Right lobe of liver (tissue), 6 donors: Measurements from ENCODE around the gene KCNAB1. TPM values are rescaled to one million over a fixed set of nuclear protein-coding genes. Genes with fewer than 3 reads are reported as not detected.

ENCODE experiments used
- ATAC-seq, 4 donors: fragments of 200-7000 bp; cut with Tn5 transposase; one replicate each; pipeline ENCODE4 v1.9.1; 2020; ENCODE audit warnings: mild to moderate bottlenecking in 4 of 4, moderate library complexity in 4 of 4
- DNase-seq, 3 donors: peaks; one replicate each; pipeline ENCODE4 v3.0.0-alpha.2; 2020
- H3K27ac ChIP-seq, 3 donors: fragments of 200-600 bp; one replicate each; pipeline ENCODE4 v1.8.0; 2022
- H3K27me3 ChIP-seq, 2 donors: fragments of 200-600 bp; one replicate each; pipeline ENCODE4 v1.8.0; 2022
- H3K36me3 ChIP-seq, 4 donors: fragments of 200-600 bp; sonication (generic) in 1 of 4; one replicate each; pipeline versions ENCODE4 v1.5.1 to v1.8.0; 2017 to 2022; ENCODE audit warnings: control low read depth in 1 of 4
- H3K4me1 ChIP-seq, 4 donors: fragments of 200-600 bp; sonication (generic) in 1 of 4; one replicate each; pipeline versions ENCODE4 v1.5.1 to v1.8.0; 2017 to 2022; ENCODE audit warnings: control low read depth in 1 of 4
- H3K4me3 ChIP-seq, 3 donors: fragments of 200-600 bp; one replicate each; pipeline ENCODE4 v1.8.0; 2022
- H3K9me3 ChIP-seq, 4 donors: fragments of 200-600 bp; sonication (generic) in 1 of 4; one replicate each; pipeline versions ENCODE4 v1.5.1 to v1.8.0; 2017 to 2022; ENCODE audit warnings: control low read depth in 1 of 4
- POLR2A ChIP-seq: fragments of 450-650 bp; IDR thresholded peaks from one replicate; pipeline ENCODE4 v1.6.1; 2017; ENCODE audit warnings: antibody characterized with exemption, mild to moderate bottlenecking
- WGBS: methylation state at CpG from one replicate; pipeline ENCODE4 v1.1.6; 2018; ENCODE audit warnings: low coverage, low lambda C conversion rate; ENCODE audit not compliant: insufficient coverage; ENCODE audit errors: missing lambda C conversion rate; 5-methylcytosine and 5-hydroxymethylcytosine counted together
- intact Hi-C, 2 donors: fragments of 100-400 bp; cut with DNase I; formaldehyde crosslinking; loops; one replicate each; pipeline versions ENCODE4 v1.11.2 to v1.14.1; 2022
- total RNA-seq, 6 experiments: library from RNA; depleted of rRNA in 2 of 6; stranded (reverse); fragments of >200 nt in 2 of 6; fragmentation: NEBNext Ultra II Directional in 3 of 6; extraction: Animal tissue kit (Norgen Biotek cat#: 25700) in 3 of 6; gene quantifications; one replicate each; pipeline versions ENCODE4 v1.1.0 to v1.2.4, GENCODE V29; 2016 to 2023
- TF ChIP-seq, protein P1 (sequence below), 4 donors: fragments of 200-600 bp in 3 of 4; fragments of 450-650 bp in 1 of 4; IDR thresholded peaks; one replicate each; pipeline versions ENCODE4 v1.5.1 to v1.8.0; 2016 to 2022; ENCODE audit warnings: antibody characterized with exemption in 4 of 4, mild to moderate bottlenecking in 2 of 4
- donor health status: DM: no; HTN: yes; CAD: no.
- donor health status: DM: no; HTN: no; CAD: no.
- donor health status: DM: no; HTN: no; CAD: no.
- donor health status: DM: no; HTN: yes; CAD: no.
- donor health status: DM: no; HTN: yes; CAD: no.

The KCNAB1 gene
- total RNA-seq, 6 experiments from 2014 or later, result 0.15 to 1.8 (median 0.64) TPM; not detected in 2

DNA sequence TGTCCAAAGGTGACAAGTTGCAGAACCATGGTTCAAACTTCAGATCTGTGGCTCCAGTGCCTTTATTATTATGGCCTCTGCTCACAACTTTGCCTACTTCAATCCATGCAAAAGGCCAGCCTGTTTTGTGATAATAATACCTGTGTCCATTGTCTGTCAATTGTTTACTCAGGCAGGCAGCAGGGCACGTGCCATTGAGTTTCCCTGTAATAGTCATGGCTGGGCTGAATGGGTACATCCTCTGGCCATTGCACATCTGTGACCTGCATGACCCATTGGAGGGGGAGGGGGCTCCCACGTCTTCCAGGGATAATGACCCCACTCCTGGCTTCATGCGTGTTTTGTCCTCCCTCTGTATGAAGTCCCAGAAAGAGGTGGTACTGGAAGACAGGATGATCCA, 219.1 kb downstream of the KCNAB1 start:
- Histone ChIP-seq H3K36me3 (no peaks in the 10 kb centered on the region), H3K9me3 (no peaks in the 10 kb centered on the region), H3K27ac (no peak overlapping the region), H3K4me3 (no peak overlapping the region), H3K27me3 (no peaks in the 10 kb centered on the region), H3K4me1 (no peaks in the 10 kb centered on the region)
- intact Hi-C loops, result no loop called here
- no peak for DNase-seq
- TF ChIP-seq, protein P1, sequence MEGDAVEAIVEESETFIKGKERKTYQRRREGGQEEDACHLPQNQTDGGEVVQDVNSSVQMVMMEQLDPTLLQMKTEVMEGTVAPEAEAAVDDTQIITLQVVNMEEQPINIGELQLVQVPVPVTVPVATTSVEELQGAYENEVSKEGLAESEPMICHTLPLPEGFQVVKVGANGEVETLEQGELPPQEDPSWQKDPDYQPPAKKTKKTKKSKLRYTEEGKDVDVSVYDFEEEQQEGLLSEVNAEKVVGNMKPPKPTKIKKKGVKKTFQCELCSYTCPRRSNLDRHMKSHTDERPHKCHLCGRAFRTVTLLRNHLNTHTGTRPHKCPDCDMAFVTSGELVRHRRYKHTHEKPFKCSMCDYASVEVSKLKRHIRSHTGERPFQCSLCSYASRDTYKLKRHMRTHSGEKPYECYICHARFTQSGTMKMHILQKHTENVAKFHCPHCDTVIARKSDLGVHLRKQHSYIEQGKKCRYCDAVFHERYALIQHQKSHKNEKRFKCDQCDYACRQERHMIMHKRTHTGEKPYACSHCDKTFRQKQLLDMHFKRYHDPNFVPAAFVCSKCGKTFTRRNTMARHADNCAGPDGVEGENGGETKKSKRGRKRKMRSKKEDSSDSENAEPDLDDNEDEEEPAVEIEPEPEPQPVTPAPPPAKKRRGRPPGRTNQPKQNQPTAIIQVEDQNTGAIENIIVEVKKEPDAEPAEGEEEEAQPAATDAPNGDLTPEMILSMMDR (IDR thresholded peaks at IDR 0.05), result no peak
- 48% methylated on average over 3 of the region's 3 CpGs for WGBS
- ATAC-seq, result no peak

GRCh38 chr3:156341332-156341731, 221.0 kb downstream of the KCNAB1 start:
- H3K36me3 ChIP-seq, result no peaks in the 10 kb centered on the region
- H3K4me1 ChIP-seq, result no peaks in the 10 kb centered on the region
- WGBS, result 74% methylated on average over 2 of the region's 2 CpGs
- no peaks in the 10 kb centered on the region for H3K9me3 ChIP-seq
- H3K4me3 ChIP-seq, result no peak overlapping the region
- no peaks in the 10 kb centered on the region for H3K27me3 ChIP-seq
- H3K27ac ChIP-seq, result no peak overlapping the region
- TF ChIP-seq, protein P1 (IDR thresholded peaks at IDR 0.05), result no peak
- no peak for TF ChIP-seq POLR2A
- ATAC-seq, result no peak
- no peak for DNase-seq
- intact Hi-C loops, result no loop called here

- intact Hi-C loops, result no loop called here
- Histone ChIP-seq H3K9me3 (no peaks in the 10 kb centered on the region), H3K27me3 (no peaks in the 10 kb centered on the region), H3K4me1 (no peaks in the 10 kb centered on the region), H3K27ac (no peak overlapping the region), H3K4me3 (no peak overlapping the region), H3K36me3 (no peaks in the 10 kb centered on the region)
- 54% methylated on average over 6 of the region's 6 CpGs for WGBS
- TF ChIP-seq, protein P1 (IDR thresholded peaks at IDR 0.05), result no peak
- TF ChIP-seq POLR2A, result no peak
- ATAC-seq (no peak), DNase-seq (no peak)
Observed at GRCh38 chr3:156341831-156342416, 221.5 kb downstream of the KCNAB1 start.

GRCh38 chr3:156344215-156344614, 223.8 kb downstream of the KCNAB1 start:
- ATAC-seq (no peak), DNase-seq (no peak)
- 69% methylated on average over 7 of the region's 7 CpGs for WGBS
- H3K27me3 ChIP-seq, result no peaks in the 10 kb centered on the region
- intact Hi-C loops, result no loop called here
- no peaks in the 10 kb centered on the region for H3K36me3 ChIP-seq
- H3K9me3 ChIP-seq, result no peaks in the 10 kb centered on the region
- H3K4me1 ChIP-seq, result peaks cover 0 to 1% (median 0%) of the 10 kb centered on the region in 4 donors
- no peak overlapping the region for H3K27ac ChIP-seq
- no peak for TF ChIP-seq POLR2A
- TF ChIP-seq, protein P1 (IDR thresholded peaks at IDR 0.05), result no peak
- no peak overlapping the region for H3K4me3 ChIP-seq

- Histone ChIP-seq H3K4me3 (no peak overlapping the region), H3K27ac (no peak overlapping the region), H3K4me1 (peaks cover 0 to 5% (median 0%) of the 10 kb centered on the region in 4 donors), H3K36me3 (no peaks in the 10 kb centered on the region), H3K27me3 (no peaks in the 10 kb centered on the region), H3K9me3 (no peaks in the 10 kb centered on the region)
- intact Hi-C loops, result no loop called here
- ATAC-seq (peak in 2 of 4 donors; percentile 46 to 53), DNase-seq (no peak)
- TF ChIP-seq POLR2A, result no peak
- TF ChIP-seq, protein P1 (IDR thresholded peaks at IDR 0.05), result no peak
Observed at GRCh38 chr3:156349111-156349510, 228.7 kb downstream of the KCNAB1 start.
